Activated CD4-positive, alpha-beta T cell treated with anti-CD3 and anti-CD28 coated beads, Interleukin-2, amount 50 U/mL, for 16 hours (primary cell): ENCODE data around the gene SHROOM1.

Experiments
- DNase-seq: peaks from one replicate; pipeline ENCODE4 v3.0.0-alpha.2; 2020

SHROOM1 gene

DNA sequence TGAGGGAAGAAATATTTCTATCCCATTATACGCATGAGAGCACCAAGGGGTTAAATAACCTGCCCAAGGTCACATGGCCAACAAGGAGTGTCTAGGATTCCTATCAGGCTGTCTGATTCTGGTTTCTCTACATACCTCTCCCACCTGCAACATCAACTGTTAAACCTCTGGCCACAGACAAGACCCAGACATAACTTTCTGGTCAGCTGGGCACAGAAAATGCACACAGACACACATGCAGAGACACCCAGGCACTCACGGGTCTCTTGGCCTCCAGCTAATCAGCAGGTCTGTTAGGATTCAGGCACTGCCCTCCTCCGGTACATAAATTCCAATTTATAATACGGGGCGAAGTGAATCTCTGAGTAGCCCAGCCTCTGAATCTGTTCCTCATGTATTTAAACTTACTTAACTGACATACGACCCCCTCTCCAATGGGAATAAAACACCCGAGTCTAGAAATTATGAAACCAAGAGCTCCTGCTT lies 54.9 kb downstream of the SHROOM1 start:
- no peak for DNase-seq

DNA sequence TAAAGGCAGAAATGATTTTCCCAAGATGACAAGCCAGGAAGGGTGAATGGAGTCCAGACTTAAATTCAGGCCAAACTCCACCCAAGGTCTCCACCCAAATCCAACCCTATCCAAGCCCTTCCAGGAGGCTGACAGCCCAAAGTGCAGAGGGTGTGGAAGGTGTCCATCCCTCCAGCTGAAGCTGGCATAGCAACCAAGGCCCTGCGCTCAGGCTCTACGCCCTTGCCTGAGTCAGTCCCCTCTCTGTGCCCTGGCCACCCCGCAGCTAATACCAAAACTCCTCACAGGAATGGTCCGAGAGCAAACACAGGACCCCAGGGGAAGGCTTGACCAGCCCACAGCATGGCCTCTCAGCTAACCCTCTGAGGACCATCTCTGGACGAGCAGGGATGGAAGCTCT lies 55.6 kb downstream of the SHROOM1 start:
- DNase-seq: no peak

DNA sequence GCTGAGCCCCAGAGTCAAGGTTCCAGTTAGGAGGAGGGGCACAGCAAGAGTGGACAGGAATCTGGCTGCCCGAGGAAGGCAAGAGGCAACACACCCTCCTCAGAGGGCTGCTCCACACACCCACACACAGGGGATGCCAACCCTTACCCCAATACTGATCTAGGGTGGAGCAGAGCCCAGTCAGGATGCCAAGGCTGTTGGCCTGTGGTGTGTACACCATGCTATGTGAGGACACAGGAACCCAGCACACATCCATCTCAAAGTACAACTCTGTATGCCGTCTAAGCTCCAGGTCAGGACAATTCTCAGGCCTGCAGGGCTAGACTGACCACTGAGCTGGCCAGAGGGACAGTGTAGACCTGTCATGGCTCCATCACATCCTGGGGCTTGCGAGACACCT lies 56.0 kb downstream of the SHROOM1 start:
- no peak for DNase-seq

DNA sequence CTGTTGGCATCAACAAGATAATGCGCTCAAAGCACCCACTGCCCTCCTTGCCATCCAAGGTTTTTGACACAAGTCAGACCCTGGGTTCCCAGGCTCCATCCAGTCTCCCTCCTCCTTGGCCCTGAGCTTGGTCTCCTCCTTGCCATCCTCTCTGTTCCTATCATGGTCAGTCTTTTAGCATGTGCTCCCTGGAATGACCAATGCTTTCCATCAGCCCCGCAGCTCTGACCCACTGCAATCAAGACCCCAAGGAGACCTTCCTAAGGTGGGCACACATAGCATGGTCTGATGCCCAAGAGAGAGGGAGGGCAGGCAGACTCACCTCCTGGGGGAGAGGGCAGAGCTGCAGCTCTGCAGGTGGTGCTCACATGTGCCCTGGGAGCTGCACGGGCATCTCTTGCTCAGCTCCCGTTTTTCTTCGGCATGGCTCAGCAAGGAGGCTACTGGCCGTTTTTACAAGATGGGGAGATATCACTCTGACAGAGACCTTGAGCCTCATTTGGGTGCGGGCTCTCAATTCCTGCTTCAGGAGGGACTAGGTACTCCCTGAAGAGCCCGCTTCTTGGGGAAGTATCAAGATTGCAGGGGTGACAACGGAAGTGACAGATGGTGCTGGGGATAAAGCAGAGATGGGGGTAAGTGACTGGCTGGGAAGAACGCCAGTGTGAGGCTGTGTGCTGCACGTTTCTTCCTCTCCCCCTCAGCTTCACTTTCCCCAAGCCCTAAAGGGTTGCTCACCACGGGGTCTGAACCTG lies 56.7 kb downstream of the SHROOM1 start:
- no peak for DNase-seq

DNA sequence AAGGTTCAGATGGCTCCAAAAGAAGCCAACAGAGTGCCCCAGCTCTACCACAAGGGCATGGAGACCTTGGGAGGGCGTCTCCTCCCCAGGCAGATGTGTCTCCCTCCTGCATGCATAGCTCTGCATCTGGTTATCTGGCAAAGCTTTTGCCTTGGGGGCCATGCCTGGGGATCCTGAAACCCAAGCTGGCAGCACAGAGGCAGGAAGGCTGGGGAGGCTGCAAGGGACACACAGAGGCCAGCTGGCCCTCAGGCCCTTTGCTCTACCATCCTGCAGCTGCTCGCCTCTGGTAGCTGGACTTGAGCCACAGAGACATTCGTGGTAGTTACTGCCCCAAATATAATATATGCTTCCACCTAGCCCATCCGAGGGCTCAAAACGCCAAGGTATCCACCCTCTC lies 57.3 kb downstream of the SHROOM1 start:
- no peak for DNase-seq

DNA sequence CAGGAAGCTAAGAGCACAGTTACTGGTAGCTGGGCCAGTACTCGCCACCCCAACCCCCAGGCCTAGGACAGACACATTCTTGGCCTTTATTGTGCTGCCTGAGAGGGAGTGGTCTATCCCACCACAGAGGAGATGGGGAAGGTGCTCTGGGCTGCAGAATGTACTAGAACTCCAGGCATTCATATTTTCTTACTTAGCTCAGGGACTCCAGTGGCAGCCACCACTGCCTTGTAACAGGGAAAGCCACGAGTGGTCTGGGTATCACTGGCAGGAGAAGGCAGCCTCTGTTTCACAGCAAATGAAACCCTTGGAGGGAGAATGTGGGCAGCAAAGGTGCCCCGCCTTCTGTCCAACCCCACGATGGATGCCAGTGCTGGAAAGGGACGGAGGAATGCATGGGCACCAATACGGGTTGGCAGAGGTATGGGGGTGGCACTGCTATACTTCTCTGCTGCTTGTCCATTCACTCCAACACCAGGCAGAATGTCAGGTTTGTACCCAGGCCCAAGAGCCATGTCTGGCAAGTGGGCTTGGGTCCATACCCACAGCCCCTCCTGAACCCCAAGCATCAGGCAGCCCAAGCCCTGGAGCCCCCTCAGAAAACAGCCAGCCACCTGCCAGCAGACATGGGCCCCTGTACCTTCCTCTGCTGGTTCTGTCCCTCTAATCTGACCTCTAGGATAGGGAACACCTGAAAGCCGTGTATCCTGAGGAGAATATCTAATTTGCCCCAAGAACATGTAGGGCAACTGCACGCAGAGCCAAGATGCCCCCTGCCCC lies 58.0 kb downstream of the SHROOM1 start:
- DNase-seq: no peak
